HEK293 (cell line): Measurements from ENCODE around the gene IL17RB.

ENCODE experiments used
- CTCF ChIA-PET: fragments of 350-600 bp; formaldehyde crosslinking; extraction: SDS; loops from one replicate; lab custom pipeline; 2021; ENCODE audit warnings: antibody characterized with exemption; lab: Yijun Ruan, JAX
- POLR2A ChIA-PET: fragments of 300-600 bp; formaldehyde crosslinking; extraction: SDS; loops from one replicate; lab custom pipeline; 2020; ENCODE audit warnings: antibody characterized with exemption, inconsistent platforms; lab: Yijun Ruan, JAX
- H3K27ac ChIP-seq: fragments of 200-500 bp; sonication (Bioruptor generic); 2 replicates; pipeline ENCODE4 v1.5.1; 2014; ENCODE audit warnings: low read depth, low read length, control low read depth, inconsistent platforms; ENCODE audit errors: extremely low read depth
- H3K36me3 ChIP-seq, 2 experiments: fragments of 200-500 bp in 1 of 2; sonication (Bioruptor generic) in 1 of 2; 1 replicate in 1 of 2; 2 replicates in 1 of 2; pipeline ENCODE4 v1.5.1; 2014 to 2017; ENCODE audit warnings: inconsistent platforms in 2 of 2, low read length in 2 of 2; ENCODE audit not compliant: control insufficient read depth in 2 of 2, insufficient read depth in 1 of 2
- H3K4me1 ChIP-seq: fragments of 200-500 bp; sonication (Bioruptor generic); 2 replicates; pipeline ENCODE4 v1.5.1; 2014; ENCODE audit warnings: mild to moderate bottlenecking, low read length, inconsistent platforms; ENCODE audit not compliant: control insufficient read depth, insufficient read depth
- H3K4me3 ChIP-seq: 2 replicates; pipeline ENCODE4 v1.5.1; 2011; ENCODE audit warnings: low read depth, mild to moderate bottlenecking, control low read depth, low read length, moderate library complexity
- H3K9me3 ChIP-seq: fragments of 200-500 bp; sonication (Bioruptor generic); 2 replicates; pipeline ENCODE4 v1.5.1; 2014; ENCODE audit warnings: low read depth, low read length, inconsistent platforms; ENCODE audit not compliant: control insufficient read depth, insufficient read depth
- KLF1 ChIP-seq: fragments of 450-650 bp; formaldehyde crosslinking; IDR thresholded peaks from 2 replicates; pipeline ENCODE4 v1.5.1; 2016; ENCODE audit warnings: missing biosample characterization, missing genetic modification characterization
- OSR2 ChIP-seq: fragments of 450-650 bp; formaldehyde crosslinking; IDR thresholded peaks from 2 replicates; pipeline ENCODE4 v1.5.1; 2016; ENCODE audit warnings: missing biosample characterization, missing genetic modification characterization
- PRDM1 ChIP-seq: fragments of 450-650 bp; formaldehyde crosslinking; IDR thresholded peaks from 2 replicates; pipeline ENCODE4; 2016; ENCODE audit warnings: missing biosample characterization, missing genetic modification characterization
- WT1 ChIP-seq: fragments of 450-650 bp; formaldehyde crosslinking; IDR thresholded peaks from 2 replicates; pipeline ENCODE4 v1.5.1; 2016; ENCODE audit warnings: missing biosample characterization, missing genetic modification characterization
- ZBTB20 ChIP-seq: fragments of 450-650 bp; formaldehyde crosslinking; IDR thresholded peaks from 2 replicates; pipeline ENCODE4 v1.5.1; 2016; ENCODE audit warnings: missing biosample characterization, missing genetic modification characterization
- ZBTB44 ChIP-seq: fragments of 450-650 bp; IDR thresholded peaks from 2 replicates; pipeline ENCODE4 v1.5.1; 2018; ENCODE audit warnings: missing biosample characterization, mild to moderate bottlenecking, missing genetic modification characterization
- ZBTB48 ChIP-seq: fragments of 450-650 bp; formaldehyde crosslinking; IDR thresholded peaks from 2 replicates; pipeline ENCODE4 v1.5.1; 2016; ENCODE audit warnings: missing biosample characterization, missing genetic modification characterization
- ZFP37 ChIP-seq: fragments of 450-650 bp; formaldehyde crosslinking; IDR thresholded peaks from 2 replicates; pipeline ENCODE4 v1.5.1; 2016; ENCODE audit warnings: missing biosample characterization, missing genetic modification characterization
- ZNF132 ChIP-seq: fragments of 450-650 bp; formaldehyde crosslinking; IDR thresholded peaks from 2 replicates; pipeline ENCODE4 v1.5.1; 2017; ENCODE audit warnings: missing biosample characterization, missing genetic modification characterization, borderline replicate concordance
- ZNF16 ChIP-seq: fragments of 450-650 bp; formaldehyde crosslinking; IDR thresholded peaks from 2 replicates; pipeline ENCODE4 v1.5.1; 2016; ENCODE audit warnings: low read depth, missing biosample characterization, missing genetic modification characterization
- ZNF23 ChIP-seq: fragments of 450-650 bp; formaldehyde crosslinking; IDR thresholded peaks from 2 replicates; pipeline ENCODE4 v1.5.1; 2016; ENCODE audit warnings: missing biosample characterization, missing genetic modification characterization, borderline replicate concordance
- ZNF24 ChIP-seq: fragments of 450-650 bp; formaldehyde crosslinking; IDR thresholded peaks from 2 replicates; pipeline ENCODE4 v1.5.1; 2016; ENCODE audit warnings: missing biosample characterization, missing genetic modification characterization
- ZNF274 ChIP-seq, 2 experiments: fragments of 200-500 bp in 1 of 2; fragments of 450-650 bp in 1 of 2; sonication (Bioruptor generic) in 1 of 2; formaldehyde crosslinking in 1 of 2; IDR thresholded peaks; 2 replicates each; pipeline versions ENCODE4 v1.5.1 to v1.6.1; 2014 to 2016; ENCODE audit warnings: borderline replicate concordance in 1 of 2, inconsistent platforms in 1 of 2, low read length in 1 of 2, missing biosample characterization in 1 of 2, missing genetic modification characterization in 1 of 2
- ZNF280C ChIP-seq: fragments of 450-650 bp; formaldehyde crosslinking; IDR thresholded peaks from 2 replicates; pipeline ENCODE4 v1.5.1; 2016; ENCODE audit warnings: missing biosample characterization, missing genetic modification characterization
- ZNF292 ChIP-seq: fragments of 450-650 bp; formaldehyde crosslinking; IDR thresholded peaks from 2 replicates; pipeline ENCODE4 v1.5.1; 2016; ENCODE audit warnings: low read depth, missing biosample characterization, missing genetic modification characterization, borderline replicate concordance
- ZNF404 ChIP-seq: fragments of 450-650 bp; formaldehyde crosslinking; IDR thresholded peaks from 2 replicates; pipeline ENCODE4 v1.5.1; 2017; ENCODE audit warnings: missing biosample characterization, missing genetic modification characterization
- ZNF416 ChIP-seq: fragments of 450-650 bp; formaldehyde crosslinking; IDR thresholded peaks from 2 replicates; pipeline ENCODE4 v1.5.1; 2016; ENCODE audit warnings: missing biosample characterization, missing genetic modification characterization
- ZNF488 ChIP-seq: fragments of 450-650 bp; formaldehyde crosslinking; IDR thresholded peaks from 2 replicates; pipeline ENCODE4 v1.5.1; 2016; ENCODE audit warnings: missing biosample characterization, missing genetic modification characterization
- ZNF514 ChIP-seq: fragments of 450-650 bp; formaldehyde crosslinking; IDR thresholded peaks from 2 replicates; pipeline ENCODE4 v1.5.1; 2016; ENCODE audit warnings: missing biosample characterization, missing genetic modification characterization
- ZNF785 ChIP-seq: fragments of 450-650 bp; formaldehyde crosslinking; IDR thresholded peaks from 2 replicates; pipeline ENCODE4 v1.5.1; 2016; ENCODE audit warnings: missing biosample characterization, missing genetic modification characterization
- ZSCAN23 ChIP-seq: fragments of 450-650 bp; formaldehyde crosslinking; IDR thresholded peaks from 2 replicates; pipeline ENCODE4 v1.5.1; 2016; ENCODE audit warnings: missing biosample characterization, missing genetic modification characterization
- ZSCAN30 ChIP-seq: fragments of 450-650 bp; IDR thresholded peaks from 2 replicates; pipeline ENCODE4 v1.5.1; 2018; ENCODE audit warnings: missing biosample characterization, mild to moderate bottlenecking, missing genetic modification characterization, moderate library complexity
- TF ChIP-seq, protein P1 (sequence below): fragments of 450-650 bp; IDR thresholded peaks from 2 replicates; pipeline ENCODE4 v1.5.1; 2018; ENCODE audit warnings: missing biosample characterization, missing genetic modification characterization
- TF ChIP-seq, protein P2 (sequence below): fragments of 450-650 bp; formaldehyde crosslinking; IDR thresholded peaks from 2 replicates; pipeline ENCODE4 v1.5.1; 2016; ENCODE audit warnings: missing biosample characterization, missing genetic modification characterization

IL17RB gene

GRCh38 chr3:53823026-53823955 is 23.1 kb upstream of the IL17RB start:
- Histone ChIP-seq H3K27ac (no peak overlapping the region), H3K4me1 (no peaks in the 10 kb centered on the region), H3K4me3 (no peak overlapping the region)
- POLR2A ChIA-PET: no interaction called here
- no peak for TF ChIP-seq ZNF132 (tag by site-specific recombination)
- no peak for TF ChIP-seq ZBTB44
- no peak for TF ChIP-seq ZNF16
- TF ChIP-seq ZNF280C: no peak
- TF ChIP-seq, all 188 proteins: peak for 0
- Histone ChIP-seq H3K9me3 (no peaks in the 10 kb centered on the region), H3K36me3 (peaks cover 0 to 54% of the 10 kb centered on the region in 2 experiments; a peak in 1 of 3 replicates)
- CTCF ChIA-PET: no interaction called here

GRCh38 chr3:53823956-53824657 is 22.3 kb upstream of the IL17RB start:
- Histone ChIP-seq H3K4me1 (no peaks in the 10 kb centered on the region), H3K4me3 (no peak overlapping the region), H3K27ac (no peak overlapping the region), H3K36me3 (peaks cover 0 to 46% of the 10 kb centered on the region in 2 experiments; a peak in 1 of 3 replicates), H3K9me3 (no peaks in the 10 kb centered on the region)
- ChIA-PET POLR2A (no interaction called here), CTCF (no interaction called here)
- no peak for TF ChIP-seq ZNF23 (tag by site-specific recombination)
- TF ChIP-seq ZNF24: no peak
- no peak for TF ChIP-seq WT1 (tag by site-specific recombination)
- TF ChIP-seq ZNF416 (tag by site-specific recombination): no peak
- no peak for TF ChIP-seq OSR2 (tag by site-specific recombination)

DNA sequence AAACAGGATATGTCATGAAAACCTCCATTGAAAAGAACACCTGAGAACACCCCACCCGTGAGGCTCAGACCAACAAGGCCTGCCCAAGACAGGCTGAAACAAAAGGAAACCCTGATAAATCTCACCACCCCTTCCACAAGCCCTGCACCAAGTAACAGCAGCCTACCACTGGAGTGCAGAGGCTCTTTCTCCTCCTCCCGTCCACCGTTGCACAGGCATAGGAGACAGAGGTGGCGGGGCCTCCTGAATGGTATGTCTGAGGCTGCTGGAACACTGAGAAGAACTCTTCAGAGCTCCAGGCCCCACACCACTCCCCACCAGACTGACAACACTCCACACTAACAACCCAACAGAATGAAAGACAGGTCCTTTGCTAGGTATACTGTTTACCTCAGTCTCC is 21.6 kb upstream of the IL17RB start:
- POLR2A ChIA-PET: no interaction called here
- H3K4me3 ChIP-seq: no peak overlapping the region
- CTCF ChIA-PET: no interaction called here
- no peaks in the 10 kb centered on the region for H3K9me3 ChIP-seq
- no peaks in the 10 kb centered on the region for H3K4me1 ChIP-seq
- H3K27ac ChIP-seq: no peak overlapping the region
- peaks cover 0 to 39% of the 10 kb centered on the region in 2 experiments; a peak in 1 of 3 replicates for H3K36me3 ChIP-seq
- TF ChIP-seq, protein P1, sequence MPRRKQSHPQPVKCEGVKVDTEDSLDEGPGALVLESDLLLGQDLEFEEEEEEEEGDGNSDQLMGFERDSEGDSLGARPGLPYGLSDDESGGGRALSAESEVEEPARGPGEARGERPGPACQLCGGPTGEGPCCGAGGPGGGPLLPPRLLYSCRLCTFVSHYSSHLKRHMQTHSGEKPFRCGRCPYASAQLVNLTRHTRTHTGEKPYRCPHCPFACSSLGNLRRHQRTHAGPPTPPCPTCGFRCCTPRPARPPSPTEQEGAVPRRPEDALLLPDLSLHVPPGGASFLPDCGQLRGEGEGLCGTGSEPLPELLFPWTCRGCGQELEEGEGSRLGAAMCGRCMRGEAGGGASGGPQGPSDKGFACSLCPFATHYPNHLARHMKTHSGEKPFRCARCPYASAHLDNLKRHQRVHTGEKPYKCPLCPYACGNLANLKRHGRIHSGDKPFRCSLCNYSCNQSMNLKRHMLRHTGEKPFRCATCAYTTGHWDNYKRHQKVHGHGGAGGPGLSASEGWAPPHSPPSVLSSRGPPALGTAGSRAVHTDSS: no peak
- TF ChIP-seq ZNF488 (tag by site-specific recombination) (no peak), ZNF514 (no peak), ZNF404 (tag by site-specific recombination) (no peak), ZSCAN30 (tag by site-specific recombination) (no peak), ZFP37 (no peak), ZBTB20 (no peak), ZNF274 (IDR thresholded peaks at IDR 0.05; ENCODE audit: low read length) (no peak), ZNF274 (tag by site-specific recombination; IDR thresholded peaks at IDR 0.05; ENCODE audit: borderline replicate concordance) (no peak), KLF1 (tag by site-specific recombination) (no peak), PRDM1 (no peak), ZNF785 (tag by site-specific recombination) (no peak), ZBTB48 (tag by site-specific recombination) (no peak), ZNF292 (tag by site-specific recombination) (no peak), ZSCAN23 (tag by site-specific recombination) (no peak)
- TF ChIP-seq, protein P2, sequence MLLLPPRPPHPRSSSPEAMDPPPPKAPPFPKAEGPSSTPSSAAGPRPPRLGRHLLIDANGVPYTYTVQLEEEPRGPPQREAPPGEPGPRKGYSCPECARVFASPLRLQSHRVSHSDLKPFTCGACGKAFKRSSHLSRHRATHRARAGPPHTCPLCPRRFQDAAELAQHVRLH (tag by site-specific recombination): no peak
